H9 (cell line): ENCODE results near the gene LYSMD2. TPM values are rescaled to one million over a fixed set of nuclear protein-coding genes. Genes with fewer than 3 reads are reported as not detected.

ENCODE experiments used
- DNase-seq: peaks from one replicate; pipeline ENCODE4 v3.0.0-alpha.2; 2017
- H2AFZ ChIP-seq: one replicate; pipeline ENCODE4 v1.6.1; 2013; ENCODE audit warnings: mild to moderate bottlenecking, low read length, control low read depth, moderate library complexity
- H2AK5ac ChIP-seq: 2 replicates; pipeline ENCODE4 v1.6.1; 2013; ENCODE audit warnings: low read length, control low read depth, mixed read lengths; ENCODE audit not compliant: insufficient read length
- H2BK120ac ChIP-seq: one replicate; pipeline ENCODE4 v1.6.1; 2013; ENCODE audit warnings: low read depth, mild to moderate bottlenecking, low read length, control low read depth, inconsistent platforms; ENCODE audit not compliant: poor library complexity, severe bottlenecking
- H2BK12ac ChIP-seq: 2 replicates; pipeline ENCODE4 v1.6.1; 2013; ENCODE audit warnings: low read length, control low read depth, mixed read lengths, low read depth; ENCODE audit not compliant: insufficient read length
- H2BK15ac ChIP-seq: 2 replicates; pipeline ENCODE4 v1.6.1; 2013; ENCODE audit warnings: low read depth, low read length, control low read depth
- H2BK20ac ChIP-seq: one replicate; pipeline ENCODE4 v1.6.1; 2013; ENCODE audit warnings: low read depth, mild to moderate bottlenecking, low read length, control low read depth, inconsistent platforms; ENCODE audit not compliant: poor library complexity, severe bottlenecking
- H2BK5ac ChIP-seq: 2 replicates; pipeline ENCODE4 v1.6.1; 2013; ENCODE audit warnings: low read length, control low read depth, mixed read lengths; ENCODE audit not compliant: insufficient read length
- H3K14ac ChIP-seq: 2 replicates; pipeline ENCODE4 v1.6.1; 2013; ENCODE audit warnings: low read length, control low read depth; ENCODE audit not compliant: insufficient read depth
- H3K18ac ChIP-seq: 2 replicates; pipeline ENCODE4 v1.6.1; 2013; ENCODE audit warnings: low read depth, mild to moderate bottlenecking, mixed read lengths, low read length, control low read depth; ENCODE audit not compliant: insufficient read length
- H3K23ac ChIP-seq: 2 replicates; pipeline ENCODE4 v1.6.1; 2013; ENCODE audit warnings: low read length, control low read depth, mixed read lengths, low read depth; ENCODE audit not compliant: insufficient read length
- H3K23me2 ChIP-seq: 2 replicates; pipeline ENCODE4 v1.6.1; 2013; ENCODE audit warnings: low read depth, mild to moderate bottlenecking, mixed read lengths, low read length, control low read depth; ENCODE audit not compliant: insufficient read length, poor library complexity, severe bottlenecking
- H3K27ac ChIP-seq: 2 replicates; pipeline ENCODE4 v1.5.1; 2013; ENCODE audit warnings: low read length, control low read depth, mixed read lengths, low read depth; ENCODE audit not compliant: insufficient read length
- H3K27me3 ChIP-seq: 2 replicates; pipeline ENCODE4 v1.6.1; 2013; ENCODE audit warnings: low read length, control low read depth, inconsistent platforms; ENCODE audit not compliant: insufficient read depth
- H3K4ac ChIP-seq: 2 replicates; pipeline ENCODE4 v1.6.1; 2013; ENCODE audit warnings: low read depth, mild to moderate bottlenecking, control low read depth, inconsistent platforms, low read length, moderate library complexity
- H3K4me1 ChIP-seq: 2 replicates; pipeline ENCODE4 v1.6.1; 2013; ENCODE audit warnings: low read length, control low read depth, inconsistent platforms; ENCODE audit not compliant: insufficient read depth
- H3K4me2 ChIP-seq: 2 replicates; pipeline ENCODE4 v1.6.1; 2013; ENCODE audit warnings: low read length, control low read depth, mixed read lengths; ENCODE audit not compliant: insufficient read length, insufficient read depth
- H3K56ac ChIP-seq: 2 replicates; pipeline ENCODE4 v1.6.1; 2013; ENCODE audit warnings: low read depth, mild to moderate bottlenecking, mixed read lengths, low read length, control low read depth; ENCODE audit not compliant: insufficient read length
- H3K79me1 ChIP-seq: 2 replicates; pipeline ENCODE4 v1.6.1; 2013; ENCODE audit warnings: low read depth, mild to moderate bottlenecking, moderate library complexity, low read length, control low read depth, inconsistent platforms; ENCODE audit not compliant: insufficient read depth, poor library complexity, severe bottlenecking
- H3K79me2 ChIP-seq: 2 replicates; pipeline ENCODE4 v1.6.1; 2013; ENCODE audit warnings: low read length, control low read depth, inconsistent platforms; ENCODE audit not compliant: insufficient read depth
- H3K9ac ChIP-seq: 2 replicates; pipeline ENCODE4 v1.6.1; 2013; ENCODE audit warnings: low read length, control low read depth, mixed read lengths; ENCODE audit not compliant: insufficient read length; ENCODE audit errors: extremely low read depth
- H3K9me3 ChIP-seq: one replicate; pipeline ENCODE4 v1.6.1; 2013; ENCODE audit warnings: low read depth, low read length, inconsistent platforms; ENCODE audit not compliant: control insufficient read depth
- H3T11ph ChIP-seq: one replicate; pipeline ENCODE4 v1.6.1; 2013; ENCODE audit warnings: mild to moderate bottlenecking, low read length, control low read depth, inconsistent platforms
- H4K20me1 ChIP-seq: one replicate; pipeline ENCODE4 v1.6.1; 2013; ENCODE audit not compliant: control insufficient read depth, insufficient read length, insufficient read depth
- H4K5ac ChIP-seq: 2 replicates; pipeline ENCODE4 v1.6.1; 2013; ENCODE audit warnings: low read depth, mild to moderate bottlenecking, mixed read lengths, low read length, control low read depth; ENCODE audit not compliant: insufficient read length
- H4K8ac ChIP-seq: replicated peaks from 2 replicates; pipeline ENCODE4 v1.6.1; 2013; ENCODE audit warnings: low read length, control low read depth, mixed read lengths, low read depth; ENCODE audit not compliant: insufficient read length
- H4K91ac ChIP-seq: 2 replicates; pipeline ENCODE4 v1.6.1; 2013; ENCODE audit warnings: low read depth, mild to moderate bottlenecking, moderate library complexity, mixed read lengths, low read length, control low read depth; ENCODE audit not compliant: insufficient read length
- H3K27ac Mint-ChIP-seq, 3 experiments: 2 replicates in 2 of 3; 3 replicates in 1 of 3; pipeline ENCODE4 v1.8.0; 2020 to 2021; ENCODE audit warnings: mixed read lengths in 3 of 3, mild to moderate bottlenecking in 1 of 3, moderate library complexity in 1 of 3
- H3K27me3 Mint-ChIP-seq: 2 replicates; pipeline ENCODE4 v1.8.0; 2021; ENCODE audit warnings: low read depth, mild to moderate bottlenecking, moderate library complexity, mixed read lengths
- H3K36me3 Mint-ChIP-seq, 3 experiments: 2 replicates in 2 of 3; 3 replicates in 1 of 3; pipeline ENCODE4 v1.8.0; 2020 to 2021; ENCODE audit warnings: low read depth in 3 of 3, mixed read lengths in 3 of 3; ENCODE audit not compliant: insufficient read depth in 1 of 3
- H3K4me1 Mint-ChIP-seq, 2 experiments: 2 replicates each; pipeline ENCODE4 v1.8.0; 2020; ENCODE audit warnings: mixed read lengths in 2 of 2
- H3K4me3 Mint-ChIP-seq, 2 experiments: 2 replicates in 1 of 2; 3 replicates in 1 of 2; pipeline ENCODE4 v1.8.0; 2020 to 2021; ENCODE audit warnings: mild to moderate bottlenecking in 2 of 2, mixed read lengths in 2 of 2, moderate library complexity in 1 of 2
- H3K9me3 Mint-ChIP-seq, 2 experiments: 2 replicates in 1 of 2; 3 replicates in 1 of 2; pipeline ENCODE4 v1.8.0; 2020; ENCODE audit warnings: mild to moderate bottlenecking in 2 of 2, mixed read lengths in 2 of 2, moderate library complexity in 1 of 2
- CTCF ChIP-seq: fragments of 200-600 bp; sonication (generic); conservative IDR thresholded peaks from 3 replicates; pipeline ENCODE4 v1.8.0; 2021; ENCODE audit warnings: antibody characterized with exemption, mild to moderate bottlenecking
- WGBS: extraction: QIAGEN DNeasy Blood & Tissue Kit; methylation state at CpG from one replicate; pipeline ENCODE4 v1.1.7; 2013; ENCODE audit warnings: missing lambda C conversion rate, low lambda C conversion rate, mixed read lengths; ENCODE audit not compliant: insufficient read length; ENCODE audit errors: extremely low coverage; 5-methylcytosine and 5-hydroxymethylcytosine counted together
- total RNA-seq: library from RNA; stranded (reverse); gene quantifications from 2 replicates; pipeline ENCODE4 v1.2.1, GENCODE V29; 2021

LYSMD2 gene
- total RNA-seq, 1 experiment from 2014 or later, result 3.9 TPM

- no CpG with 5 or more reads among the region's 5 CpGs for WGBS
- Histone ChIP-seq H3K56ac (no peak overlapping the region), H3K9me3 (no peaks in the 10 kb centered on the region), H3K14ac (no peak overlapping the region), H2BK120ac (no peak overlapping the region), H3K9ac (no peak overlapping the region), H3K4me2 (no peak overlapping the region), H2AK5ac (no peak overlapping the region), H2BK5ac (no peak overlapping the region), H2BK15ac (no peak overlapping the region), H2AFZ (no peak overlapping the region), H3K4me1 (no peaks in the 10 kb centered on the region), H3K23me2 (no peaks in the 10 kb centered on the region), H3K4ac (no peak overlapping the region), H3K79me2 (no peaks in the 10 kb centered on the region), H3K27ac (no peak overlapping the region), H4K91ac (no peak overlapping the region), H2BK20ac (no peak overlapping the region), H4K5ac (no peak overlapping the region), H2BK12ac (no peak overlapping the region), H3K79me1 (no peaks in the 10 kb centered on the region), H3K18ac (no peak overlapping the region), H3T11ph (no peak overlapping the region), H4K8ac (no peak overlapping the region), H4K20me1 (no peaks in the 10 kb centered on the region), H3K27me3 (no peaks in the 10 kb centered on the region), H3K23ac (no peak overlapping the region)
- Mint-ChIP-seq H3K36me3 (no peaks in the 10 kb centered on the region; a peak in 1 of 7 replicates), H3K4me1 (no peaks in the 10 kb centered on the region), H3K4me3 (no peak overlapping the region), H3K27me3 (no peaks in the 10 kb centered on the region), H3K9me3 (no peaks in the 10 kb centered on the region), H3K27ac (no peak overlapping the region)
- no peak for DNase-seq
- no peak for TF ChIP-seq CTCF
These were observed 29.4 kb downstream of the LYSMD2 start for GRCh38 chr15:51708013-51708412.
